Measurements from ENCODE around the gene TEDC2. TPM values are rescaled to one million over a fixed set of nuclear protein-coding genes. Genes with fewer than 3 reads are reported as not detected.

TEDC2 gene
- total RNA-seq, 2 experiments from 2014 or later = 48.0 to 110 TPM

GRCh38 chr16:2470234-2470601, 10.3 kb downstream of the TEDC2 start:
- peak overlapping the region; percentile 91 for H3K4me2 ChIP-seq (ENCODE audit: low read length)

GRCh38 chr16:2470603-2471015, 10.7 kb downstream of the TEDC2 start:
- intact Hi-C loops (cut with micrococcal nuclease; ENCODE audit: unreplicated experiment) = no loop called here
- no peaks in the 10 kb centered on the region for H3K9me2 ChIP-seq (ENCODE audit: insufficient read depth, low read length)
- H2AFZ ChIP-seq (ENCODE audit: low read length) = no peak overlapping the region
- peak overlapping the region; percentile 91 for H3K4me2 ChIP-seq (ENCODE audit: low read length)
- ChIA-PET CTCF (ENCODE audit: unreplicated experiment) (no interaction called here), POLR2A (interaction anchor here (1.0 to 1.9 kb wide), 2 partner anchors 11 to 31 kb away, joined by 3 to 11 read pairs; partner anchors contain the start of gene TEDC2)
- H3K4me3 ChIP-seq (ENCODE audit: low read depth, low read length, poor library complexity, severe bottlenecking) = peak overlapping the region; percentile 60
- H3K79me2 ChIP-seq (ENCODE audit: insufficient read depth, low read depth, low read length) = peaks cover 3% of the 10 kb centered on the region; the same call in 1 of the 2 replicates
- H4K20me1 ChIP-seq (ENCODE audit: insufficient read depth, low read length) = no peaks in the 10 kb centered on the region
- peaks cover 76% of the 10 kb centered on the region for H3K4me1 ChIP-seq (ENCODE audit: insufficient read depth, low read length, poor library complexity, severe bottlenecking)
- TF ChIP-seq EZH2phosphoT487 (IDR thresholded peaks at IDR 0.05; ENCODE audit: borderline replicate concordance, low read depth, low read length) (no peak), CTCF (conservative IDR thresholded peaks at IDR 0.05; ENCODE audit: low read length) (no peak)
- H3K9me3 ChIP-seq (ENCODE audit: low read length) = no peaks in the 10 kb centered on the region
- peak overlapping the region; percentile 89 for H3K27ac ChIP-seq (ENCODE audit: low read depth, low read length, poor library complexity, severe bottlenecking)
- no TSS peak for BruUV-seq (replicated peaks)
- peak; percentile 67 for DNase-seq (ENCODE audit: low spot score)
- H3K36me3 ChIP-seq (ENCODE audit: insufficient read depth, low read length) = peaks cover 2% of the 10 kb centered on the region; the same call in 1 of the 2 replicates

More at GRCh38 chr16:2470234-2470601, 10.3 kb downstream of the TEDC2 start:
- CTCF ChIA-PET (ENCODE audit: unreplicated experiment) = no interaction called here
- POLR2A ChIA-PET = interaction anchor here (1.0 to 1.9 kb wide), 2 partner anchors 11 to 31 kb away, joined by 3 to 11 read pairs; partner anchors contain the start of gene TEDC2
- Histone ChIP-seq H3K79me2 (ENCODE audit: insufficient read depth, low read depth, low read length) (peaks cover 3% of the 10 kb centered on the region; the same call in 1 of the 2 replicates), H2AFZ (ENCODE audit: low read length) (no peak overlapping the region), H3K9me2 (ENCODE audit: insufficient read depth, low read length) (no peaks in the 10 kb centered on the region), H3K27ac (ENCODE audit: low read depth, low read length, poor library complexity, severe bottlenecking) (peak overlapping the region; percentile 89), H3K9me3 (ENCODE audit: low read length) (no peaks in the 10 kb centered on the region), H3K36me3 (ENCODE audit: insufficient read depth, low read length) (peaks cover 2% of the 10 kb centered on the region; the same call in 1 of the 2 replicates), H4K20me1 (ENCODE audit: insufficient read depth, low read length) (no peaks in the 10 kb centered on the region), H3K4me1 (ENCODE audit: insufficient read depth, low read length, poor library complexity, severe bottlenecking) (peaks cover 78% of the 10 kb centered on the region), H3K4me3 (ENCODE audit: low read depth, low read length, poor library complexity, severe bottlenecking) (peak overlapping the region; percentile 60)
- intact Hi-C loops (cut with micrococcal nuclease; ENCODE audit: unreplicated experiment) = no loop called here
- no TSS peak for BruUV-seq (replicated peaks)
- TF ChIP-seq CTCF (conservative IDR thresholded peaks at IDR 0.05; ENCODE audit: low read length) (no peak), EZH2phosphoT487 (IDR thresholded peaks at IDR 0.05; ENCODE audit: borderline replicate concordance, low read depth, low read length) (no peak)
- no peak for DNase-seq (ENCODE audit: low spot score)

GRCh38 chr16:2471016-2471652, 11.2 kb downstream of the TEDC2 start, which contains the start of gene NTN3:
Gene NTN3, plus strand, starts transcription at chr16:2471297. Its CDS starts 405 bp downstream, at chr16:2471702.
- intact Hi-C loops (cut with micrococcal nuclease; ENCODE audit: unreplicated experiment) = no loop called here
- peak; percentile 62 for DNase-seq (ENCODE audit: low spot score)
- Histone ChIP-seq H3K9me3 (ENCODE audit: low read length) (no peaks in the 10 kb centered on the region), H3K36me3 (ENCODE audit: insufficient read depth, low read length) (no peaks in the 10 kb centered on the region), H3K27ac (ENCODE audit: low read depth, low read length, poor library complexity, severe bottlenecking) (peak within 1 kb of the TSS; percentile 89), H3K79me2 (ENCODE audit: insufficient read depth, low read depth, low read length) (peaks cover 6% of the 10 kb centered on the region; the same call in 1 of the 2 replicates), H2AFZ (ENCODE audit: low read length) (no peak within 1 kb of the TSS), H3K4me2 (ENCODE audit: low read length) (peak within 1 kb of the TSS; percentile 91), H3K9me2 (ENCODE audit: insufficient read depth, low read length) (no peaks in the 10 kb centered on the region), H3K4me3 (ENCODE audit: low read depth, low read length, poor library complexity, severe bottlenecking) (peak within 1 kb of the TSS; percentile 60), H3K4me1 (ENCODE audit: insufficient read depth, low read length, poor library complexity, severe bottlenecking) (peaks cover 78% of the 10 kb centered on the region), H4K20me1 (ENCODE audit: insufficient read depth, low read length) (peaks cover 5% of the 10 kb centered on the region; the same call in 1 of the 2 replicates)
- no TSS peak for BruUV-seq (replicated peaks)
- ChIA-PET POLR2A (interaction anchor here (1.0 to 1.9 kb wide), 2 partner anchors 11 to 30 kb away, joined by 3 to 11 read pairs; partner anchors contain the start of gene TEDC2), CTCF (ENCODE audit: unreplicated experiment) (no interaction called here)
- TF ChIP-seq CTCF (conservative IDR thresholded peaks at IDR 0.05; ENCODE audit: low read length) (no peak), EZH2phosphoT487 (IDR thresholded peaks at IDR 0.05; ENCODE audit: borderline replicate concordance, low read depth, low read length) (no peak)
